Measurements from ENCODE around the gene AQP12A. TPM values are rescaled to one million over a fixed set of nuclear protein-coding genes. Genes with fewer than 3 reads are reported as not detected.

Gene AQP12A
- total and polyA plus RNA-seq, 2 donors (not counting 1 experiment from before 2014, with no cell fraction given) = not detected

- Histone ChIP-seq H3K4me3 (ENCODE audit: control extremely low read depth in 1 of 5, extremely low read depth in 1 of 5, insufficient read depth in 1 of 5, low read depth in 2 of 5, low read length in 4 of 5) (no peak overlapping the region), H4K20me1 (ENCODE audit: control insufficient read depth, insufficient read depth, low read length, poor library complexity, severe bottlenecking) (no peaks in the 10 kb centered on the region), H3K79me2 (ENCODE audit: control insufficient read depth, insufficient read depth, low read length) (no peaks in the 10 kb centered on the region), H3K27me3 (replicated peaks in 1 of 4; ENCODE audit: control extremely low read depth in 1 of 4, control insufficient read depth in 3 of 4, insufficient read depth in 4 of 4, low read length in 3 of 4) (peaks cover 0 to 4% (median 0%) of the 10 kb centered on the region in 4 experiments), H3K27ac (ENCODE audit: low read length in 2 of 2) (no peak overlapping the region), H3K9ac (ENCODE audit: low read length) (no peak overlapping the region), H3K9me3 (ENCODE audit: control extremely low read depth in 1 of 3, control insufficient read depth in 2 of 3, insufficient read depth in 1 of 3, low read length in 2 of 3) (no peaks in the 10 kb centered on the region), H2AFZ (ENCODE audit: insufficient read depth, low read depth, low read length, poor library complexity, severe bottlenecking) (no peak overlapping the region), H3K4me1 (ENCODE audit: control insufficient read depth in 2 of 2, insufficient read depth in 2 of 2, low read length in 2 of 2) (no peaks in the 10 kb centered on the region), H3K36me3 (replicated peaks in 1 of 2; ENCODE audit: control extremely low read depth in 1 of 2, control insufficient read depth in 1 of 2, extremely low read depth in 1 of 2, insufficient read depth in 2 of 2, low read length in 1 of 2) (no peaks in the 10 kb centered on the region), H3K4me2 (replicated peaks; ENCODE audit: low read depth, low read length, poor library complexity, severe bottlenecking) (no peak overlapping the region)
- ATAC-seq (ENCODE audit: low read depth) = no peak
- POLR2A ChIA-PET = no interaction called here
- Mint-ChIP-seq H3K4me1 (no peaks in the 10 kb centered on the region), H3K9me3 (ENCODE audit: insufficient read depth) (no peaks in the 10 kb centered on the region), H3K27me3 (peaks cover 7% of the 10 kb centered on the region), H3K4me3 (no peak overlapping the region), H3K27ac (no peak overlapping the region)
- intact Hi-C loops (cut with micrococcal nuclease) = no loop called here
- TF ChIP-seq CTCF (IDR thresholded peaks at IDR 0.05) = no peak
- no peak for TF ChIP-seq EZH2 (IDR thresholded peaks at IDR 0.05; ENCODE audit: borderline replicate concordance, insufficient read depth, low read depth, low read length, poor library complexity, severe bottlenecking)
- no peak for DNase-seq
- CTCF ChIA-PET = interaction anchor here (1.1 kb wide), 1 partner anchor 217 kb away, joined by 3 read pairs; no protein-coding TSS in a partner anchor
- 74% methylated on average over 9 of the region's 9 CpGs for WGBS (ENCODE audit: insufficient coverage)
These were observed 39.5 kb downstream of the AQP12A start for GRCh38 chr2:240731178-240731545.

- Histone ChIP-seq H3K4me1 (ENCODE audit: control insufficient read depth in 2 of 2, insufficient read depth in 2 of 2, low read length in 2 of 2) (no peaks in the 10 kb centered on the region), H2AFZ (ENCODE audit: insufficient read depth, low read depth, low read length, poor library complexity, severe bottlenecking) (no peak overlapping the region), H3K9me3 (ENCODE audit: control extremely low read depth in 1 of 3, control insufficient read depth in 2 of 3, insufficient read depth in 1 of 3, low read length in 2 of 3) (no peaks in the 10 kb centered on the region), H3K4me3 (ENCODE audit: control extremely low read depth in 1 of 5, extremely low read depth in 1 of 5, insufficient read depth in 1 of 5, low read depth in 2 of 5, low read length in 4 of 5) (no peak overlapping the region), H3K27ac (ENCODE audit: low read length in 2 of 2) (no peak overlapping the region), H3K4me2 (replicated peaks; ENCODE audit: low read depth, low read length, poor library complexity, severe bottlenecking) (no peak overlapping the region), H3K27me3 (replicated peaks in 1 of 4; ENCODE audit: control extremely low read depth in 1 of 4, control insufficient read depth in 3 of 4, insufficient read depth in 4 of 4, low read length in 3 of 4) (peaks cover 0 to 4% (median 0%) of the 10 kb centered on the region in 4 experiments), H3K36me3 (replicated peaks in 1 of 2; ENCODE audit: control extremely low read depth in 1 of 2, control insufficient read depth in 1 of 2, extremely low read depth in 1 of 2, insufficient read depth in 2 of 2, low read length in 1 of 2) (no peaks in the 10 kb centered on the region), H3K79me2 (ENCODE audit: control insufficient read depth, insufficient read depth, low read length) (no peaks in the 10 kb centered on the region), H4K20me1 (ENCODE audit: control insufficient read depth, insufficient read depth, low read length, poor library complexity, severe bottlenecking) (no peaks in the 10 kb centered on the region), H3K9ac (ENCODE audit: low read length) (no peak overlapping the region)
- CTCF ChIA-PET = interaction anchor here (1.4 kb wide), 1 partner anchor 218 kb away, joined by 9 read pairs; no protein-coding TSS in a partner anchor
- intact Hi-C loops (cut with micrococcal nuclease) = no loop called here
- Mint-ChIP-seq H3K9me3 (ENCODE audit: insufficient read depth) (no peaks in the 10 kb centered on the region), H3K4me1 (no peaks in the 10 kb centered on the region), H3K27me3 (peaks cover 4% of the 10 kb centered on the region), H3K4me3 (no peak overlapping the region), H3K27ac (no peak overlapping the region)
- POLR2A ChIA-PET = no interaction called here
- TF ChIP-seq EZH2 (IDR thresholded peaks at IDR 0.05; ENCODE audit: borderline replicate concordance, insufficient read depth, low read depth, low read length, poor library complexity, severe bottlenecking) (no peak), CTCF (IDR thresholded peaks at IDR 0.05) (no peak)
- no peak for DNase-seq
- 87% methylated on average over 5 of the region's 5 CpGs for WGBS (ENCODE audit: insufficient coverage)
- no peak for ATAC-seq (ENCODE audit: low read depth)
These were observed 40.5 kb downstream of the AQP12A start for GRCh38 chr2:240732184-240732583.
